ENCODE results near the gene SHFL.

- TF ChIP-seq CTCF (conservative IDR thresholded peaks at IDR 0.05; ENCODE audit: low read length) (no peak), EZH2phosphoT487 (IDR thresholded peaks at IDR 0.05; ENCODE audit: borderline replicate concordance, low read depth, low read length) (no peak)
Measured at GRCh38 chr19:10112037-10112761, 26.1 kb downstream of the SHFL start.
